Loucy (cell line): ENCODE data around the gene DAB1.
A peak's percentile ranks its signal among the peaks of the same experiment; 100 is the strongest.

Source experiments
- H2AFZ ChIP-seq: fragments of 200-600 bp; sonication (generic); 2 replicates; pipeline ENCODE4 v1.6.0; 2016; ENCODE audit warnings: antibody characterized with exemption, mild to moderate bottlenecking, low read length, moderate library complexity
- H3F3A ChIP-seq: fragments of 200-600 bp; 2 replicates; pipeline ENCODE4 v1.6.0; 2016; ENCODE audit warnings: antibody characterized with exemption, low read depth, mild to moderate bottlenecking
- H3K27me3 ChIP-seq: fragments of 200-600 bp; sonication (generic); 2 replicates; pipeline ENCODE4 v1.6.1; 2014; ENCODE audit warnings: low read length, mild to moderate bottlenecking; ENCODE audit not compliant: insufficient read depth, poor library complexity, severe bottlenecking
- H3K36me3 ChIP-seq: fragments of 200-600 bp; sonication (generic); 2 replicates; pipeline ENCODE4 v1.6.1; 2016; ENCODE audit warnings: low read length; ENCODE audit not compliant: insufficient read depth
- H3K4me1 ChIP-seq: fragments of 200-600 bp; sonication (generic); 2 replicates; pipeline ENCODE4 v1.5.1; 2014; ENCODE audit warnings: low read length, mild to moderate bottlenecking; ENCODE audit not compliant: insufficient read depth, poor library complexity, severe bottlenecking
- H3K4me2 ChIP-seq: fragments of 200-600 bp; sonication (generic); 2 replicates; pipeline ENCODE4 v1.6.0; 2014; ENCODE audit warnings: antibody characterized with exemption, low read length, low read depth, mild to moderate bottlenecking; ENCODE audit not compliant: poor library complexity, severe bottlenecking
- H3K4me3 ChIP-seq: fragments of 200-600 bp; sonication (generic); 2 replicates; pipeline ENCODE4 v1.5.1; 2014; ENCODE audit warnings: low read length, mild to moderate bottlenecking, mixed read lengths; ENCODE audit not compliant: poor library complexity, severe bottlenecking
- H3K79me2 ChIP-seq: fragments of 200-600 bp; sonication (generic); 2 replicates; pipeline ENCODE4 v1.6.1; 2014; ENCODE audit warnings: low read length; ENCODE audit not compliant: insufficient read depth
- H3K9ac ChIP-seq: fragments of 200-600 bp; sonication (generic); 2 replicates; pipeline ENCODE4 v1.6.0; 2014; ENCODE audit warnings: mild to moderate bottlenecking, low read depth, low read length, moderate library complexity; ENCODE audit not compliant: poor library complexity, severe bottlenecking
- H3K9me2 ChIP-seq: fragments of 200-600 bp; sonication (generic); replicated peaks from 2 replicates; pipeline ENCODE4 v1.6.1; 2016; ENCODE audit warnings: low read depth, low read length, mixed read lengths
- H3K9me3 ChIP-seq: fragments of 200-600 bp; sonication (generic); 2 replicates; pipeline ENCODE4 v1.6.1; 2014; ENCODE audit warnings: mild to moderate bottlenecking, antibody characterized with exemption, low read length, low read depth; ENCODE audit not compliant: insufficient read depth
- H4K20me1 ChIP-seq: fragments of 200-600 bp; sonication (generic); 2 replicates; pipeline ENCODE4 v1.6.0; 2014; ENCODE audit warnings: antibody characterized with exemption, low read length, mild to moderate bottlenecking; ENCODE audit not compliant: insufficient read depth, poor library complexity, severe bottlenecking
- CTCF ChIP-seq: fragments of 200-600 bp; sonication (generic); conservative IDR thresholded peaks from 2 replicates; pipeline ENCODE4 v1.5.1; 2014; ENCODE audit warnings: mild to moderate bottlenecking, antibody characterized with exemption, low read length
- EZH2phosphoT487 ChIP-seq: fragments of 200-600 bp; IDR thresholded peaks from 2 replicates; pipeline ENCODE4 v1.6.1; 2018; ENCODE audit warnings: antibody characterized with exemption, mild to moderate bottlenecking, moderate library complexity, borderline replicate concordance

Gene DAB1

GRCh38 chr1:57341721-57342120, 82.1 kb downstream of the DAB1 start:
- no peaks in the 10 kb centered on the region for H3F3A ChIP-seq
- H3K4me1 ChIP-seq, result no peaks in the 10 kb centered on the region
- H2AFZ ChIP-seq, result no peak overlapping the region
- no peaks in the 10 kb centered on the region for H3K27me3 ChIP-seq
- H3K36me3 ChIP-seq, result no peaks in the 10 kb centered on the region
- H3K4me2 ChIP-seq, result no peak overlapping the region
- H3K9ac ChIP-seq, result no peak overlapping the region
- TF ChIP-seq EZH2phosphoT487 (no peak), CTCF (no peak)
- H3K9me3 ChIP-seq, result no peaks in the 10 kb centered on the region
- no peak overlapping the region for H3K4me3 ChIP-seq
- H4K20me1 ChIP-seq, result no peaks in the 10 kb centered on the region
- H3K9me2 ChIP-seq, result no peaks in the 10 kb centered on the region
- no peaks in the 10 kb centered on the region for H3K79me2 ChIP-seq

- no peaks in the 10 kb centered on the region for H3K36me3 ChIP-seq
- H3K9me3 ChIP-seq, result no peaks in the 10 kb centered on the region
- no peak overlapping the region for H3K4me2 ChIP-seq
- no peak overlapping the region for H3K9ac ChIP-seq
- no peaks in the 10 kb centered on the region for H3F3A ChIP-seq
- peak; percentile 19; the same call in 1 of the 2 replicates for TF ChIP-seq CTCF
- TF ChIP-seq EZH2phosphoT487, result no peak
- no peaks in the 10 kb centered on the region for H3K4me1 ChIP-seq
- no peak overlapping the region for H2AFZ ChIP-seq
- no peaks in the 10 kb centered on the region for H3K79me2 ChIP-seq
- no peaks in the 10 kb centered on the region for H4K20me1 ChIP-seq
- no peak overlapping the region for H3K4me3 ChIP-seq
- no peaks in the 10 kb centered on the region for H3K27me3 ChIP-seq
- no peaks in the 10 kb centered on the region for H3K9me2 ChIP-seq
Measured at GRCh38 chr1:57340334-57341070, 83.4 kb downstream of the DAB1 start.

GRCh38 chr1:57337623-57338022, 86.2 kb downstream of the DAB1 start:
- no peaks in the 10 kb centered on the region for H3K79me2 ChIP-seq
- H3K27me3 ChIP-seq, result no peaks in the 10 kb centered on the region
- no peaks in the 10 kb centered on the region for H3K9me2 ChIP-seq
- H2AFZ ChIP-seq, result no peak overlapping the region
- no peak overlapping the region for H3K9ac ChIP-seq
- H3K36me3 ChIP-seq, result no peaks in the 10 kb centered on the region
- H4K20me1 ChIP-seq, result no peaks in the 10 kb centered on the region
- no peak overlapping the region for H3K4me3 ChIP-seq
- no peaks in the 10 kb centered on the region for H3K9me3 ChIP-seq
- no peaks in the 10 kb centered on the region for H3F3A ChIP-seq
- no peak for TF ChIP-seq EZH2phosphoT487
- no peak for TF ChIP-seq CTCF
- no peaks in the 10 kb centered on the region for H3K4me1 ChIP-seq
- no peak overlapping the region for H3K4me2 ChIP-seq
